ENCODE data around the gene KDF1. TPM values are rescaled to one million over a fixed set of nuclear protein-coding genes. Genes with fewer than 3 reads are reported as not detected.

The KDF1 gene
- total and polyA plus RNA-seq, 4 donors, result 6.6 to 12.5 (median 8.8) TPM

DNA sequence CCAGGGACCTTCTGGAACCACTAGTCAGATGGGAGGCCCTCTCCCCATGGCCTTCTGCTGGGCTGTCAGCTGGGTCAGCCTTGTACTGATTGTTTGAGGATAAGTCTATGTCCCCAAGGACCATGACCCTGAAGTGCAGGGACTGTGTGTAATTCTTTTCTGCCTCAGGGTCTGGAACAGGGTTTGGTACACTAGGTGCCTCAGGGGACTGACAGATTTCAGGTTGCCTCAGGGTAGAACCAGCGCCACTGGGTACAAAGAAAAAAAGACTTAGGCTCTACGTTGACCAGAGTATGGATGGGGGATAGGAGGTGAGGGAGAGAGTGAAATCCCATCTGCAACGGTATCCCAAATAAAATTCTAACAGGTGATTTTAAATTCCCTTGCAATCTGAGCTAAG, 3.0 kb downstream of the KDF1 start:
- H3K4me1 ChIP-seq (ENCODE audit: control insufficient read depth in 5 of 5, insufficient read depth in 5 of 5, low read length in 5 of 5), result peaks cover 0 to 4% (median 0%) of the 10 kb centered on the region in 5 donors
- ATAC-seq (ENCODE audit: insufficient read depth, low FRiP score) (no peak), DNase-seq (no peak)
- TF ChIP-seq, protein P1, sequence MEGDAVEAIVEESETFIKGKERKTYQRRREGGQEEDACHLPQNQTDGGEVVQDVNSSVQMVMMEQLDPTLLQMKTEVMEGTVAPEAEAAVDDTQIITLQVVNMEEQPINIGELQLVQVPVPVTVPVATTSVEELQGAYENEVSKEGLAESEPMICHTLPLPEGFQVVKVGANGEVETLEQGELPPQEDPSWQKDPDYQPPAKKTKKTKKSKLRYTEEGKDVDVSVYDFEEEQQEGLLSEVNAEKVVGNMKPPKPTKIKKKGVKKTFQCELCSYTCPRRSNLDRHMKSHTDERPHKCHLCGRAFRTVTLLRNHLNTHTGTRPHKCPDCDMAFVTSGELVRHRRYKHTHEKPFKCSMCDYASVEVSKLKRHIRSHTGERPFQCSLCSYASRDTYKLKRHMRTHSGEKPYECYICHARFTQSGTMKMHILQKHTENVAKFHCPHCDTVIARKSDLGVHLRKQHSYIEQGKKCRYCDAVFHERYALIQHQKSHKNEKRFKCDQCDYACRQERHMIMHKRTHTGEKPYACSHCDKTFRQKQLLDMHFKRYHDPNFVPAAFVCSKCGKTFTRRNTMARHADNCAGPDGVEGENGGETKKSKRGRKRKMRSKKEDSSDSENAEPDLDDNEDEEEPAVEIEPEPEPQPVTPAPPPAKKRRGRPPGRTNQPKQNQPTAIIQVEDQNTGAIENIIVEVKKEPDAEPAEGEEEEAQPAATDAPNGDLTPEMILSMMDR (IDR thresholded peaks at IDR 0.05; ENCODE audit: control extremely low read depth, extremely low read depth), result no peak
- peaks cover 0 to 32% (median 28%) of the 10 kb centered on the region in 3 donors for H3K27me3 ChIP-seq (ENCODE audit: control insufficient read depth in 3 of 3, insufficient read depth in 3 of 3, low read length in 2 of 3)
- no peak overlapping the region for H3K9ac ChIP-seq (ENCODE audit: insufficient read depth in 1 of 2, low read length in 2 of 2)
- peaks cover 0 to 3% (median under 1%) of the 10 kb centered on the region in 4 donors for H3K9me3 ChIP-seq (ENCODE audit: control insufficient read depth in 4 of 4, insufficient read depth in 3 of 4, low read length in 3 of 4)
- peaks cover 0 to 2% (median 0%) of the 10 kb centered on the region in 4 donors for H3K36me3 ChIP-seq (ENCODE audit: control insufficient read depth in 4 of 4, insufficient read depth in 4 of 4, low read length in 4 of 4)
- H3K27ac ChIP-seq (ENCODE audit: low read depth in 1 of 2, low read length in 1 of 2), result no peak overlapping the region
- no peak overlapping the region for H3K4me3 ChIP-seq
- 95 to 97% methylated on average over 3 of the region's 3 CpGs for WGBS, 2 donors

DNA sequence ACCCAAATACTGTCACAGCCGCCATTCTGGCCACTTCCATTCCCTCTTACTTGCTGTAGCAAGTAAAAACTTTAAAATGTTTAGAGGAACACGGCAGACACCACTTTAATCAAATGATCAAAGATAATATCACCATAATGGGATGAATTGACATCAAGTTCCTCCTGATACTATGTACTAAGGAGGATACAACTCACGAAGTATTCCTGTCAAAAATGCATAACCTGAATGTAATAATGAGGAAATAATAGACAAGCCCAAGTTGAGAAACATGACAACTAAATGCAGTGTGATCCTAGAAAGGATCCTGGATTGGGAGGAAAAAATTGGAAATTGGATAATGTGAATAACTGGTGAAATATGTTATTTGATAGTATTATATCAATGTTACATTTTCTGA, 3.9 kb downstream of the KDF1 start:
- ATAC-seq (ENCODE audit: insufficient read depth, low FRiP score), result no peak
- H3K9ac ChIP-seq (ENCODE audit: insufficient read depth in 1 of 2, low read length in 2 of 2), result no peak overlapping the region
- TF ChIP-seq, protein P1 (IDR thresholded peaks at IDR 0.05; ENCODE audit: control extremely low read depth, extremely low read depth), result no peak

DNA sequence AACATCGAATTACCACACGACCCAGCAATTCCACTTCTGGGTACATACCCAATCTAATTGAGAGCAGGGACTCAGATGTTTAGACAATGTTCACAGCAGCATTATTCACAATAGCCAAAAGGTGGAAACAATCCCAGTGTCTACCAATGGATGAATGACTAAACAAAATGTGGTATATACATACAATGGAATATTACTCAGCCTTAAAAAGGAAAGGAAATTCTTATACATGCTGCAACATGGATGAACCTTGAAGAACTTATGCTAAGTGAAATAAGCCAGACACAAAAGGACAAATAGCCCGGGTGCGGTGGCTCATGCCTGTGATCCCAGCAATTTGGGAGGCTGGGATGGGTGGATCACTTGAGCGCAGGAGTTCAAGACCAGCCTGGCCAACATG, 6.9 kb downstream of the KDF1 start:
- WGBS, 2 donors, result 97 to 99% methylated on average over 5 of the region's 5 CpGs
- Histone ChIP-seq H3K9me3 (ENCODE audit: control insufficient read depth in 4 of 4, insufficient read depth in 3 of 4, low read length in 3 of 4) (peaks cover 0 to 3% (median 0%) of the 10 kb centered on the region in 4 donors), H3K27ac (ENCODE audit: low read depth in 1 of 2, low read length in 1 of 2) (no peak overlapping the region), H3K36me3 (ENCODE audit: control insufficient read depth in 4 of 4, insufficient read depth in 4 of 4, low read length in 4 of 4) (peaks cover 0 to 12% (median 0%) of the 10 kb centered on the region in 4 donors), H3K9ac (ENCODE audit: insufficient read depth in 1 of 2, low read length in 2 of 2) (no peak overlapping the region), H3K4me3 (no peak overlapping the region), H3K4me1 (ENCODE audit: control insufficient read depth in 5 of 5, insufficient read depth in 5 of 5, low read length in 5 of 5) (no peaks in the 10 kb centered on the region), H3K27me3 (ENCODE audit: control insufficient read depth in 3 of 3, insufficient read depth in 3 of 3, low read length in 2 of 3) (peaks cover 0 to 2% (median 0%) of the 10 kb centered on the region in 3 donors)
- no peak for ATAC-seq (ENCODE audit: insufficient read depth, low FRiP score)
- no peak for DNase-seq
- TF ChIP-seq, protein P1 (IDR thresholded peaks at IDR 0.05; ENCODE audit: control extremely low read depth, extremely low read depth), result no peak

More for the DNA sequence above, 3.9 kb downstream of the KDF1 start:
- DNase-seq, result no peak
- Histone ChIP-seq H3K4me1 (ENCODE audit: control insufficient read depth in 5 of 5, insufficient read depth in 5 of 5, low read length in 5 of 5) (peaks cover 0 to 4% (median 0%) of the 10 kb centered on the region in 5 donors), H3K27me3 (ENCODE audit: control insufficient read depth in 3 of 3, insufficient read depth in 3 of 3, low read length in 2 of 3) (peaks cover 0 to 23% (median 22%) of the 10 kb centered on the region in 3 donors), H3K27ac (ENCODE audit: low read depth in 1 of 2, low read length in 1 of 2) (no peak overlapping the region), H3K36me3 (ENCODE audit: control insufficient read depth in 4 of 4, insufficient read depth in 4 of 4, low read length in 4 of 4) (peaks cover 0 to 8% (median 0%) of the 10 kb centered on the region in 4 donors), H3K9me3 (ENCODE audit: control insufficient read depth in 4 of 4, insufficient read depth in 3 of 4, low read length in 3 of 4) (peaks cover 0 to 3% (median under 1%) of the 10 kb centered on the region in 4 donors), H3K4me3 (no peak overlapping the region)
- 82 to 88% methylated on average over 3 of the region's 3 CpGs for WGBS, 2 donors
